Activated CD4-positive, alpha-beta T cell treated with anti-CD3 and anti-CD28 coated beads for 36 hours (primary cell): Measurements from ENCODE around the gene RASGRF1. TPM values are rescaled to one million over a fixed set of nuclear protein-coding genes. Genes with fewer than 3 reads are reported as not detected.

Experiments
- ATAC-seq: fragments of 200-7000 bp; cut with Tn5 transposase; one replicate; pipeline ENCODE4 v1.10.0; 2021; ENCODE audit warnings: mild to moderate bottlenecking, moderate library complexity
- CTCF ChIA-PET: fragments of 350-600 bp; sonication (Branson Sonifier 250); formaldehyde crosslinking; loops from one replicate; lab custom pipeline; 2021; ENCODE audit warnings: antibody characterized with exemption; lab: Charles Lee
- POLR2A ChIA-PET: fragments of 350-600 bp; sonication (Branson Sonifier 250); formaldehyde crosslinking; loops from one replicate; lab custom pipeline; 2021; ENCODE audit warnings: antibody characterized with exemption, inconsistent platforms; lab: Charles Lee
- DNase-seq: peaks from one replicate; pipeline ENCODE4 v3.0.0-alpha.2; 2020
- H3K27ac Mint-ChIP-seq: one replicate; pipeline ENCODE4 v1.8.0; 2021; ENCODE audit warnings: mixed read lengths
- H3K27me3 Mint-ChIP-seq: one replicate; pipeline ENCODE4 v1.8.0; 2021; ENCODE audit warnings: mixed read lengths
- H3K36me3 Mint-ChIP-seq: one replicate; pipeline ENCODE4 v1.8.0; 2021; ENCODE audit warnings: low read depth, mixed read lengths
- H3K4me1 Mint-ChIP-seq: one replicate; pipeline ENCODE4 v1.8.0; 2021; ENCODE audit warnings: mixed read lengths
- H3K4me3 Mint-ChIP-seq: one replicate; pipeline ENCODE4 v1.8.0; 2021; ENCODE audit warnings: mild to moderate bottlenecking, moderate library complexity, mixed read lengths
- H3K9me3 Mint-ChIP-seq: one replicate; pipeline ENCODE4 v1.8.0; 2021; ENCODE audit warnings: low read depth, mixed read lengths
- intact Hi-C, 2 experiments: fragments of 100-400 bp; cut with DNase I in 1 of 2; cut with micrococcal nuclease in 1 of 2; formaldehyde crosslinking; loops; one replicate each; pipeline versions ENCODE4 v1.14.2 to v1.15.1; 2022 to 2024; cut with DNase I, micrococcal nuclease
- total RNA-seq, 2 experiments: library from RNA; stranded (reverse); gene quantifications; one replicate each; pipeline ENCODE4 v1.2.3, GENCODE V29; 2021

RASGRF1 gene
- total RNA-seq, 2 experiments from 2014 or later, result not detected

DNA sequence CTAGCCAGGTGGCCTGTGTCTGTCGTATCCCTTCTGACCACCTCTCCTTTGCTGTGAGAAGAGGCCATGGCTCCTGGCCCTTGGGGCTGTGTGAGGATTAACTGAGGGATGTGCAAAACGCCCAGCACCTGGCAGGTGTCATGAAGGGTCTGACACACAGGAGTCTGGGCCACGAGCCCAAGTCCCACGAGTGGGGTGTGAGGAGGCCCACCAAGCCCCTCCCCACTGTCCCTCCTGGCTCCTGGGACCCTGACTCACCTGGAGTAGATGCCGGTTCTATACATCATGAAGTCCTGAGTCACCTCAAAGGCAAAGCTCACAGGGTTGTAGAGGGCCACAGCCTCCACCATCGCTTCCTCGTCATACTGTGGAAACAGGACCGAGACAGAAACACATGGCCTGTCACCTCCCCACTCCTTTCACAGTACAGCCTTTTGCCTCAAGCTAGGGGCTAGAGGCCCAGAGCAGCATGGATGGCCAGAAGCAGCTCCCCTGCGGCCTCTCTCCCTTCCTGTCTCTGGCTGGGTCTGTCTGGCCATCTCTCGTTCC is 165.4 kb downstream of the RASGRF1 start:
- CTCF ChIA-PET, result interaction anchor here (0.6 to 1.6 kb wide), 2 partner anchors 14 to 47 kb away, joined by 3 to 5 read pairs; no protein-coding TSS in a partner anchor
- DNase-seq (no peak), ATAC-seq (no peak)
- intact Hi-C loops, result no loop called here
- Mint-ChIP-seq H3K27me3 (no peaks in the 10 kb centered on the region), H3K4me1 (no peaks in the 10 kb centered on the region), H3K4me3 (no peak overlapping the region), H3K36me3 (peaks cover 18% of the 10 kb centered on the region), H3K27ac (no peak overlapping the region), H3K9me3 (no peaks in the 10 kb centered on the region)
- POLR2A ChIA-PET, result no interaction called here

DNA sequence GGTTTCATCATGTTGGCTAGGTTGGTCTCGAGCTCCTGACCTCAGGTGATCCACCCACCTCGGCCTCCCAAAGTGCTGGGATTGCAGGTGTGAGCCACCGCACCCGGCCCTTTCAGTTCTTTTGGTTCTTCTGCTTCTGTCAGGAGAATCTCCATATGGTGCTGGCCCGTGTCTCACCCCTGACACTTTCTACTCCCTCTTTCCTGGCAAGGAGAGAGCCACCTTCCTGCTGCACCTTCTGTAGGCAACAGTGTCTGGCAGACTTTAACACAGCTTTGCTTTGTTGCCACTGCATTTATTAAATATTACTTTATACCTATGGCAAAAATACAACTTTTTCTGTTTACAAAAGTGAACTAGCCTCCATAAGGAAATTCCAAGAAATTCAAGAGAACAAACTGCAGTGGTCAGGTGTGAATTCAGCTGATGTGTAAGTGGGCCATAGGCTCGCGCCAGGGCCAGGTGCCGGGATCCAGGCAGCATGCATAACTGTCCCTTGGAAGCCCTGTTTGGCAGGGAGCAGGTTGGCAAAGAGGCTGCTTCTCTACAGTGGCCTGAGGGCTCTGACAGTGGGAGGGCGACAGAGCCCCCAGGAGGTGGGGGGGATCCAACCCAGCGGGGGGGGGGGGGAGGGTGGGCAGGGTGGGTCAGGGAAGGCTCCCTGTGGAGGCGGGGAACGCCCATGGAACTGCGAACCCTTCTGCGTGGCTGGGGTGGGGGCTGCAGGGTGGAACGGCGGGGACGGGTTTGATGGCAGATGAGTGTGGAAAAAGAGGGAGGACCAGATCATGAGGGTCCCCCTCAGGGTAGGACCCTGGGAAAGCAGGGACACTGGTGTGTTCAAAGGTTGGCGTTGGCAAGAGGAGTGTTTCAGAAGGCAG is 166.9 kb downstream of the RASGRF1 start:
- H3K36me3 Mint-ChIP-seq, result peaks cover 22% of the 10 kb centered on the region
- POLR2A ChIA-PET, result no interaction called here

DNA sequence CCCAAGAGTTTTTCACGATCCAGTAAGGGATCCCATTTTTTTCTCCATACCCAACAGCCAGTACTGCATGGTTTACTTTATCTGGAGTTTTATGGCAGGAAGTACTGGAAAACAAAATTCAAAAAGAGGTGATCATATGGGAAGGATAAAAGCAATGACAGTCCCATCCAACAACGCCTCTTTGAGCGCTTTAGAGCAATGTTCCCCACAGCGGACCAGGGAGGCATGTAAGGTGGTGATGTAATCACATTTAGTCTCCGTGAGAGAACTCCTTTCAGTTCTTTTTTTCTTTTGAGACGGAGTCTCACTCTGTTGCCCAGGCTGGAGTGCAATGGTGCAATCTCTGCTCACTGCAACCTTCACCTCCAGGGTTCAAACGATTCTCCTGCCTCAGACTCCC is 167.6 kb downstream of the RASGRF1 start:
- Mint-ChIP-seq H3K27ac (no peak overlapping the region), H3K4me3 (no peak overlapping the region), H3K27me3 (no peaks in the 10 kb centered on the region), H3K9me3 (no peaks in the 10 kb centered on the region), H3K4me1 (no peaks in the 10 kb centered on the region), H3K36me3 (peaks cover 26% of the 10 kb centered on the region)
- intact Hi-C loops, result no loop called here
- ChIA-PET CTCF (interaction anchor here (0.9 to 1.2 kb wide), 3 partner anchors 12 to 17 kb away, joined by 3 read pairs; no protein-coding TSS in a partner anchor), POLR2A (no interaction called here)
- no peak for ATAC-seq
- DNase-seq, result no peak

More for the DNA sequence above, 166.9 kb downstream of the RASGRF1 start:
- no peak overlapping the region for H3K27ac Mint-ChIP-seq
- no peaks in the 10 kb centered on the region for H3K9me3 Mint-ChIP-seq
- H3K4me3 Mint-ChIP-seq, result no peak overlapping the region
- intact Hi-C loops, result no loop called here
- DNase-seq, result no peak
- H3K4me1 Mint-ChIP-seq, result no peaks in the 10 kb centered on the region
- ATAC-seq, result no peak
- H3K27me3 Mint-ChIP-seq, result no peaks in the 10 kb centered on the region
- CTCF ChIA-PET, result interaction anchor here (0.6 kb wide), 1 partner anchor 185 kb away, joined by 4 read pairs; no protein-coding TSS in a partner anchor

DNA sequence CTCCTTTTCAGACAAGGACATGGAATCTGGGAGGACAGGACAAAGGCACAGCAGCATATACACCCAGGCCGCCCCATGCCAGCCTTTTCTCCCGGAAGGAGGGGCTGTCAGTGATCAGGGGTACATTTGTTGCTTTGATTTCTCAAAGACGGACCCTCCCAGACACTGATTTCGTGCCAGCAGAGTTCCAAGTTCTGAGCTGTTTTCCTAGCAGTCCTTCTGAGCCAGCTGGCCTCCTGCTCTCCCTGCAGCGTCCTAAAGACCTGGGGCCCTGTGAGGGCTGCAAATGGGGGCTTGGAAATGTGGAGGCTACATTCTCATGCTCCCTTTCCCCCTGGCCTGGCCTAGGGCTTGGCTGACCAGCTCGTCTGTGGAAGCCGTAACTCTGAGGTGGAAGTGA is 168.1 kb downstream of the RASGRF1 start:
- DNase-seq (no peak), ATAC-seq (no peak)
- Mint-ChIP-seq H3K4me1 (no peaks in the 10 kb centered on the region), H3K27ac (no peak overlapping the region), H3K27me3 (no peaks in the 10 kb centered on the region), H3K4me3 (no peak overlapping the region), H3K36me3 (peaks cover 28% of the 10 kb centered on the region), H3K9me3 (no peaks in the 10 kb centered on the region)
- intact Hi-C loops, result no loop called here
- ChIA-PET CTCF (interaction anchor here (0.9 to 1.3 kb wide), 4 partner anchors 10 to 17 kb away, joined by 3 read pairs; no protein-coding TSS in a partner anchor), POLR2A (no interaction called here)

DNA sequence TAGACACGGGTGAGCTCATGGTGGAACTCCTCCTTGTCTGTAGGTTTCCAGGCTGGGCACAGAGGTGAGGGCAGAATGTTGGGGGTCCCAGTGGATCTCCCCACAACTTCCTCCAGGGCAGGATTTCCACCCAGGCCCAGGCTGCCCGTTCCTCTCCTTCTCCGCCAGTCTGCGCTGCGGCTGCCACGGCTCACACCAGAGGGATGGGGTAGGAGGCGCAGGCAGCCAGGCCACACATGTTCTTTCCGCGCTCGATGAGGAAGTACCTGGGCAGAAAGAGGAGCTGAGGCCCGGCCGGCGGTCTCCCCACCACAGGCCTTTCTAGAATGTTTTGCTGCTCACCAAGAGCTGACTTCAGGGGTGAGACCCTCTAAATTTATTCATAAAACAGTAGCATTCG is 168.6 kb downstream of the RASGRF1 start:
- intact Hi-C loops, result no loop called here
- Mint-ChIP-seq H3K4me3 (no peak overlapping the region), H3K27ac (no peak overlapping the region), H3K36me3 (peaks cover 27% of the 10 kb centered on the region), H3K4me1 (no peaks in the 10 kb centered on the region), H3K9me3 (no peaks in the 10 kb centered on the region), H3K27me3 (no peaks in the 10 kb centered on the region)
- POLR2A ChIA-PET, result no interaction called here
- CTCF ChIA-PET, result interaction anchor here (0.7 to 1.3 kb wide), 5 partner anchors 9 to 350 kb away, joined by 3 read pairs; no protein-coding TSS in a partner anchor
- DNase-seq (no peak), ATAC-seq (no peak)

DNA sequence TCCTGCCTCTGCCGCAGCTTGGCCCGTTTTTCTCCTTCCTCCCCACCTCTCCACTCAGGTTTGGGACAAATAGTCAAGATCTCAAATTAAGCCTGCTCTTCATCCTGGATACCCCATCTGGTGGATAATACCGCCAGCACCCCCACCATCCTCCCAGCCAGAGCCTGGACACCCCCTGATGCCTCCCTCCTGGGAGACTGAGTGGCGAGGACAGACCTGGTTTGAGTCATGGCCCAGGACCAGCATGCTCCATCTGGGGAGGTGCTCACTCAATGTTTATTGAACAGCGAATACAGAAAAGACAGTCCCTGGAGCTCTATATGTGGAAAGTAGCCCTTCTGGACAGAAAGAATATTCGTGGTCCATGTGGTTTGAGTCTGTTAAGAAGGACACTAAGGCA is 169.1 kb downstream of the RASGRF1 start:
- no peak overlapping the region for H3K27ac Mint-ChIP-seq
- no peaks in the 10 kb centered on the region for H3K27me3 Mint-ChIP-seq
- no peak overlapping the region for H3K4me3 Mint-ChIP-seq
- H3K36me3 Mint-ChIP-seq, result peaks cover 24% of the 10 kb centered on the region
- CTCF ChIA-PET, result interaction anchor here (0.5 to 1.3 kb wide), 3 partner anchors 9 to 350 kb away, joined by 3 read pairs; no protein-coding TSS in a partner anchor
- intact Hi-C loops, result no loop called here
- H3K9me3 Mint-ChIP-seq, result no peaks in the 10 kb centered on the region
- no peaks in the 10 kb centered on the region for H3K4me1 Mint-ChIP-seq
- DNase-seq (no peak), ATAC-seq (no peak)
- POLR2A ChIA-PET, result no interaction called here

DNA sequence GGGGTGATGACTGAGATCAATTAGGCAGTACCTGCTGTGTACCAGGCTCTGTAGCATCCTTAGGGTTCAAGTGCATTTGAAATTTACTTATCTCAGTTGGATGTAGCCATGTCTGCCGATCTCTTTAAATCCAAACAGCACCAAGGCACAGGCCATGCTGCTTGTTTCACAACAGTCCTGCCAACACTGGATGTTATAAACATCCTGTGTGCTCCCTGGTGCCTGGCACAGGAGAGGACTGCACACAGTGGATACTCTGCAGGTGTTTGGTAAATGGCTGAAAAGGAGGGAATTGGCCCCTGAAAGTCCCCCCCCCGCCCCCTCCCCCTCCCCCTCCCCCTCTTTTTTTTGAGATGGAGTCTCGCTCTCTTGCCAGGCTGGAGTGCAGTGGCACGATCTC is 172.7 kb downstream of the RASGRF1 start:
- no peak for DNase-seq
- CTCF ChIA-PET, result interaction anchor here (0.6 kb wide), 1 partner anchor 1113 kb away, joined by 3 read pairs; no protein-coding TSS in a partner anchor
- H3K9me3 Mint-ChIP-seq, result no peaks in the 10 kb centered on the region
- POLR2A ChIA-PET, result no interaction called here
- H3K36me3 Mint-ChIP-seq, result peaks cover 28% of the 10 kb centered on the region
- H3K4me1 Mint-ChIP-seq, result no peaks in the 10 kb centered on the region
- intact Hi-C loops, result no loop called here
- ATAC-seq, result no peak
- H3K27ac Mint-ChIP-seq, result peak overlapping the region; percentile 19
- no peak overlapping the region for H3K4me3 Mint-ChIP-seq
- no peaks in the 10 kb centered on the region for H3K27me3 Mint-ChIP-seq

DNA sequence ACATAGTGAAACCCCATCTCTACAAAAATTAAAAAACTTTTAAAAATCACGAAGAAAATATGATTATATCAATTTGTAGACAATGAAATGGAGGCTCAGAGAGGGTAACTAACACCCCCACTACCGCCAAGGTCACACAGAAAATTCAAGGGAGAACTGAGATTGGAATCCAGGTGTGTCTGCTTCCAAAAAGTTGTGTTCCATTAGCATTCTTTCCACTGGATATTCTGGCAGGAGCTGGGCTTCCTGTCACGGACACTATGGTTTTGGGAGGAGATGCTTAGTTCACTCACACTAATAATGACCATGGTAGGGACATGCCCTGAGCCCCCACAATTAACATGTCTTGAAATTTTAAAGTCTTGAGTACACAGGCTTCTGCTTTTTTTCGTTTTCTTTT is 174.5 kb downstream of the RASGRF1 start:
- Mint-ChIP-seq H3K4me3 (no peak overlapping the region), H3K27me3 (no peaks in the 10 kb centered on the region), H3K36me3 (peaks cover 28% of the 10 kb centered on the region), H3K9me3 (no peaks in the 10 kb centered on the region), H3K4me1 (no peaks in the 10 kb centered on the region), H3K27ac (no peak overlapping the region)
- intact Hi-C loops, result no loop called here
- ChIA-PET CTCF (no interaction called here), POLR2A (no interaction called here)
- DNase-seq (no peak), ATAC-seq (no peak)

DNA sequence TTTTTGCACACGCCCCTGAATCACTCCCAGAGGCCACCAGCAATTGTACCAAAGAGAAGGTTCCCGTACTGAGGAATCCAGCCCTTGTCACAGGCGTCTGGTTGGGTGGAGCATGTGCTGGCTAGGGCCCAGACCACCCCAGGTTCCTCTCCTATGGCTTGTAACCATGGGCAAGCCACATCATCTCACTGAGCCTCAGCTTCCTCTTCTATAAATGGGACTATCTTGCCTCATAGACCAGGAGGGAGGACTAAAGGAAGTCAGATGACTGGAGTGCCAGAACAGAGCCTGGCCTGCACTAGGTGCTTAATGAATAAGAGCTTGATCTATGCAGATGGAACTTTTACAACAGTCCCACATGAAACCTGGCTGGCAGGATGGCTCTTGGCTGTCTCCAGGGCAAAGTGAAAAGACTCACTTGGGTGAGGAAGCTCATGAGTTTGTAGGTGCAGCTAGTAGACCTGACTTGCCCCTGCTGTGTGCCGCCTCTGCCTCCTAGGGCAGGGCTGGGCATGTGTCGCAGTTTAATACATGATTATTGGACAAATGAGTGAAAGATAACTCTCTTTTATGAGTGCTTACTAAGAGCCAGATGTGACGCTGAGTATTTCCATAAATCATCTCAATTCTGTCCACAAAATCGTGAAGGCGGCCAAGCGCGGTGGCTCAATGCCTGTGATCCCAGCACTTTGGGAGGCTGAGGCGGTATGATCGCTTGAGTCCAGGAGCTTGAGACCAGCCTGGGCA is 175.1 kb downstream of the RASGRF1 start:
- CTCF ChIA-PET, result no interaction called here
- POLR2A ChIA-PET, result no interaction called here
- no peak for ATAC-seq
- intact Hi-C loops, result no loop called here
- no peak overlapping the region for H3K4me3 Mint-ChIP-seq
- no peaks in the 10 kb centered on the region for H3K27me3 Mint-ChIP-seq
- no peaks in the 10 kb centered on the region for H3K9me3 Mint-ChIP-seq
- DNase-seq, result no peak
- peaks cover 2% of the 10 kb centered on the region for H3K4me1 Mint-ChIP-seq
- H3K27ac Mint-ChIP-seq, result no peak overlapping the region
- H3K36me3 Mint-ChIP-seq, result peaks cover 31% of the 10 kb centered on the region

DNA sequence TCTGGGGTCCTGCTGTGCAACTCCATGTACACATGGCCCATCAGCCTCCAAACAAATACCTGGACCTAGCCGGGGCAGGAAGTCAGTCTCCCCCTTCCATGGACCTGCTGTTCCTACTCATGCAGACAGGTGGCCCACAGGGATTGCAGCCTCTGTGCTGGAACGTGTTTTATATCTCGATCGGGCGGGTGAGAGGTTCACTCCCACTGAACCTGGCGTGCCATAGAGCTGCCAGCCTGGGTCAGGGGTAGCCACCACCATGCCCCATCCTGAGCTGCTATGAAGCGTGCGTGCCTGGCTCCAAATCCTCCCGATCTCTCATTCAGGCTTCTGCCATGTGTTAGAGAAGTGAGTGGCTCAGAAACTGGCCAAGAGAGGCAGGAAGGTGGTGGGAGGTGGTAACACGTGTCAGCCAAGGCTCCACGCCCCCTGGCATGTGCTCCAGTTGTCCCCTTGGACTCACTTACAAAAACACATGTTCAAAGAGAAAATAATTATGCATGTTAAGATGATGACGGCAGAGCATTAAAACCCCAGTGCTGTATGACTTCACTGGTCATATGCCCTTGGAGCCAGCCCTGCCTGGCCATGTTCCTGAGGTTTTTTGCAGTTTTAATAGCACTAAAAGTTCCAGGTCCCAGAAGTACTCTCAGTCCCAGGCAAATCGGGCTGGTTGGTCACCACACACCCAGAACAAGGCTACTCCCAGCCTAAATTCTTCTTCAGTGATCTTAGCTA is 176.4 kb downstream of the RASGRF1 start:
- H3K36me3 Mint-ChIP-seq, result peaks cover 37% of the 10 kb centered on the region
- H3K4me1 Mint-ChIP-seq, result peaks cover 8% of the 10 kb centered on the region
- CTCF ChIA-PET, result no interaction called here
- no peaks in the 10 kb centered on the region for H3K9me3 Mint-ChIP-seq
- DNase-seq, result no peak
- intact Hi-C loops, result loop anchor here in 1 of 2 experiments (5.0 kb wide), 3 partner anchors 52 to 268 kb away; no protein-coding TSS in a partner anchor
- ATAC-seq, result no peak
- POLR2A ChIA-PET, result interaction anchor here (0.6 to 1.1 kb wide), 2 partner anchors 9 to 1781 kb away, joined by 3 to 4 read pairs; partner anchors contain the start of gene ABHD17C
- peak overlapping the region; percentile 59 for H3K27ac Mint-ChIP-seq
- no peak overlapping the region for H3K4me3 Mint-ChIP-seq
- H3K27me3 Mint-ChIP-seq, result no peaks in the 10 kb centered on the region
